ENCODE data around the gene NOTCH2. TPM values are rescaled to one million over a fixed set of nuclear protein-coding genes. Genes with fewer than 3 reads are reported as not detected.

Gene NOTCH2
- total RNA-seq, 6 donors from 2014 or later, result 71.0 to 119 (median 89.1) TPM

DNA sequence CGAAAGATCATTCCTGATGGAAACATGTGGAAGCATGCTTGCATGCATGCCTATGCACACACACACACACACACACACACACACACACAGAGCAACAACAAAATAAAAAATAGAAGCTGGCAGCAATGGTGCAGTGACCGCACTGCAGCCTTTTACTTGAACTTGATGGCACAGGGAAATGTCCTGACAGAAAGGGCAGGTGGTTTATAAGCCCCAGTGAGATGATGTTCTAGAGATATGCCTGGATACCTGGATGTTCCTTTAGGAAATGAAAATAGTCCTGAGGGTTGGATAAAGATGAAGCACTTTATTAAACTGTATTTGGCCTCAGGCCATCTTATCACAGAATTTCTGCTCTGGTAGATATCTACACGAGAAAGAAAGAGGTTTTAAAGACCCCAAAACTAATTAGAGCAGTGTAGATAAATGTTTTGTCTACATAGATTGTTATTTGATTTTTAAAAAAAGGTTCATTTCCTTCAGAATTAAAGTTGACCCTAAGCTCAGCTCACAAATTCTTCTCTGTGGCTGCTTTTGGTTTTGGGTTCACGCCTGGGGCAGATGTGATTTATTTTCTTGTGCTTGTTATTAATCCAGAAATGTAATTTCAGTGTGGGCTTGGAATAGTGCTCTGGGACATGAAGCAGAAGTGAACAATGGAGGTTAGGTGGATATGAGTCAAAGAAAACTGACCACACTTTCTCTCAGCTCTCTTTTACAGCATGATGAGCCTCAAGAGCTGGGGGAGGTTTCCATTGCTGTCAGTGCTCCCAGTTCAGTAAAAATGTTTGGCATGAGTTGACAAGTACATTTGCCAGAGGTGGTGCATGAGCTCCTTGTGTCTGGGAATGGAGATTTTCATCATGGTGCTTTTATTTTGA lies 196.1 kb downstream of the NOTCH2 start:
- Histone ChIP-seq H3K4me3 (no peak overlapping the region), H3K27ac (no peak overlapping the region), H3K9me3 (no peaks in the 10 kb centered on the region), H3K36me3 (no peaks in the 10 kb centered on the region), H3K27me3 (no peaks in the 10 kb centered on the region), H3K4me1 (peaks cover 0 to 6% (median 1%) of the 10 kb centered on the region in 4 donors)
- no peak for TF ChIP-seq POLR2AphosphoS5 (IDR thresholded peaks at IDR 0.05)
- TF ChIP-seq, protein P1, sequence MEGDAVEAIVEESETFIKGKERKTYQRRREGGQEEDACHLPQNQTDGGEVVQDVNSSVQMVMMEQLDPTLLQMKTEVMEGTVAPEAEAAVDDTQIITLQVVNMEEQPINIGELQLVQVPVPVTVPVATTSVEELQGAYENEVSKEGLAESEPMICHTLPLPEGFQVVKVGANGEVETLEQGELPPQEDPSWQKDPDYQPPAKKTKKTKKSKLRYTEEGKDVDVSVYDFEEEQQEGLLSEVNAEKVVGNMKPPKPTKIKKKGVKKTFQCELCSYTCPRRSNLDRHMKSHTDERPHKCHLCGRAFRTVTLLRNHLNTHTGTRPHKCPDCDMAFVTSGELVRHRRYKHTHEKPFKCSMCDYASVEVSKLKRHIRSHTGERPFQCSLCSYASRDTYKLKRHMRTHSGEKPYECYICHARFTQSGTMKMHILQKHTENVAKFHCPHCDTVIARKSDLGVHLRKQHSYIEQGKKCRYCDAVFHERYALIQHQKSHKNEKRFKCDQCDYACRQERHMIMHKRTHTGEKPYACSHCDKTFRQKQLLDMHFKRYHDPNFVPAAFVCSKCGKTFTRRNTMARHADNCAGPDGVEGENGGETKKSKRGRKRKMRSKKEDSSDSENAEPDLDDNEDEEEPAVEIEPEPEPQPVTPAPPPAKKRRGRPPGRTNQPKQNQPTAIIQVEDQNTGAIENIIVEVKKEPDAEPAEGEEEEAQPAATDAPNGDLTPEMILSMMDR (IDR thresholded peaks at IDR 0.05), result no peak
- TF ChIP-seq EP300 (IDR thresholded peaks at IDR 0.05), result no peak
- DNase-seq, result no peak
- peak in 1 of 2 donors; percentile 81 for ATAC-seq (ENCODE audit: low FRiP score in 2 of 2)
- WGBS, 2 donors, result 69 to 74% methylated on average over 4 of the region's 4 CpGs

DNA sequence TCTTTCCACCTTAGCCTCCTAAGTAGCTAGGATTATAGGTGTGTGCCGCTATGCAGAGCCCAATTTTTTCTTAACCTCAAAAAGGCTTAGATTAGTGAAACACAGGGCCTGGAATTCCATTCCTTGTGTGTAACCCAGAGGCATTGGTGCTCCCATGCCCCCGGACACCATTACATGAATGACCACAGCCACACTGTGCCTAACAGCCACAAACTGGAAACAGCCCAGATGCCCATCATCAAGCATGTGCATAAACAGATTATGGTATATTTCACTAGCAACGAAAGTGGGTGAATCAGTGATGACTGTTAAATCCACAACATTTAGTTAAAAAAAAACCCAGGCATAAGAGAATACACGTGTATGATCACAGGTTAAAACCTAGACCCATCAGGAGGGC lies 197.6 kb downstream of the NOTCH2 start:
- no peak for ATAC-seq (ENCODE audit: low FRiP score in 2 of 2)
- 79 to 88% methylated on average over 4 of the region's 4 CpGs for WGBS, 2 donors
- no peak for TF ChIP-seq EP300 (IDR thresholded peaks at IDR 0.05)
- no peak for TF ChIP-seq POLR2A (IDR thresholded peaks at IDR 0.05)
- TF ChIP-seq, protein P1 (IDR thresholded peaks at IDR 0.05), result no peak
- TF ChIP-seq POLR2AphosphoS5 (IDR thresholded peaks at IDR 0.05), result no peak

DNA sequence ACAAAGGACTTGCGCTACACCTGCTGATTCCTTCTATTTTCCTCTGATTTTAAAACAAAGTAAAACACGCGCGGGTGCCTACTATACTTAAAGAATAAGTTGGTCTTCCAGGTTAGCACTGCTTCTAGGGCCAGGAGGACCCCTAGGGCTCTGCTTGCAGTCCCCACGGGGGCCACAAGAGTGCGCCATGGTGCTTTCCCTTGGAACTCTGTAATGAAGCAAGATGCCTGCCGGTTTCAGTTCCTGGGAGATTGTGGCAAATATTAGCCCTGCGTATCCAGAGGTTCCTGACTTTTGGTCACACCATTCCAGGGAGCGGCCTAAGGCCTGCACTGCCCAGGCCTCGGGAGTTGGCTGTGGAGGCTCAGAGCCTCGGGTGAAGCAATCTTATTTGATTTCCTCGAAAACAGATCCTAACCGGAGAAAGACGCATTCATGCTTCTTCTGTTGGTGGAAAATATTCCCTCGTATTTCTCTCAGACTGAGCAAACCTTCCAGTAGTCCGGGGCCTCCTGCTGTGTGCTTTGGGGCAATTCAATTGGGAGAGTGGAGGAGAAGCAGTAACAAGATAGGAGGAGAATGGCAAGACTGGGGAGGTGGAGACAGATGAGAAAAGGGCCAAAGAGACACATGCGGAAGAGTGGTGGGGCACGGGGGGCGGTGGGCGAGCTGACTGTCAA lies 198.4 kb downstream of the NOTCH2 start:
- Histone ChIP-seq H3K9me3 (no peaks in the 10 kb centered on the region), H3K36me3 (no peaks in the 10 kb centered on the region), H3K4me1 (peaks cover 0 to 6% (median 1%) of the 10 kb centered on the region in 4 donors), H3K27me3 (no peaks in the 10 kb centered on the region), H3K4me3 (no peak overlapping the region), H3K27ac (no peak overlapping the region)
- DNase-seq (peak; percentile 71 to 90), ATAC-seq (ENCODE audit: low FRiP score in 2 of 2) (peak; percentile 80 to 94)
- 48 to 50% methylated on average over 17 to 20 of the region's 20 CpGs for WGBS, 2 donors
- TF ChIP-seq EP300 (IDR thresholded peaks at IDR 0.05) (no peak), POLR2A (IDR thresholded peaks at IDR 0.05) (no peak)
- TF ChIP-seq, protein P1 (IDR thresholded peaks at IDR 0.05), result peak; percentile 56 to 83 (median 72)

More for the DNA sequence above, 197.6 kb downstream of the NOTCH2 start:
- Histone ChIP-seq H3K36me3 (no peaks in the 10 kb centered on the region), H3K27me3 (no peaks in the 10 kb centered on the region), H3K9me3 (no peaks in the 10 kb centered on the region), H3K4me1 (peaks cover 0 to 6% (median 1%) of the 10 kb centered on the region in 4 donors), H3K4me3 (no peak overlapping the region), H3K27ac (no peak overlapping the region)
- DNase-seq, result no peak

DNA sequence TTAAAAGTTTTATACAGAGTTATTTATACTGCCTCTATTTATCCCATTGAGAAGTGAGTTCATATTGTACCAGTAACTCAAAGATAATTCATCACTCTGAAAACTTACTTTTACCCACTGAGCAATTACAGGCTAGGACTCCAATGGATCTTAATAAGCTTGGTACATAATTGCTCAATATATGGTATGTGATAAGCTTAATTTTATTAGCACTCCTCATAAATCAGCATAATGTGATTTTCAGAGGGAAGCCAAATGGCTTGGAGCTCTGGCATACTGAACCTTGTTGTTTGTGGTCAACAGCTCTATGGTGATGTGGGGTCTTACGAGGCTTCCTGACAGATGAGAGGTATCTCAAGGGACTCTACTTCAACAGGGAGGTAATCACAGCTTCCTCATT lies 199.5 kb downstream of the NOTCH2 start:
- Histone ChIP-seq H3K9me3 (no peaks in the 10 kb centered on the region), H3K36me3 (no peaks in the 10 kb centered on the region), H3K27me3 (no peaks in the 10 kb centered on the region), H3K27ac (no peak overlapping the region), H3K4me1 (peaks cover 0 to 6% (median 1%) of the 10 kb centered on the region in 4 donors), H3K4me3 (no peak overlapping the region)
- no peak for TF ChIP-seq POLR2A (IDR thresholded peaks at IDR 0.05)
- DNase-seq (no peak), ATAC-seq (ENCODE audit: low FRiP score in 2 of 2) (no peak)
- 59 to 63% methylated on average over 1 of the region's 1 CpG for WGBS, 2 donors

DNA sequence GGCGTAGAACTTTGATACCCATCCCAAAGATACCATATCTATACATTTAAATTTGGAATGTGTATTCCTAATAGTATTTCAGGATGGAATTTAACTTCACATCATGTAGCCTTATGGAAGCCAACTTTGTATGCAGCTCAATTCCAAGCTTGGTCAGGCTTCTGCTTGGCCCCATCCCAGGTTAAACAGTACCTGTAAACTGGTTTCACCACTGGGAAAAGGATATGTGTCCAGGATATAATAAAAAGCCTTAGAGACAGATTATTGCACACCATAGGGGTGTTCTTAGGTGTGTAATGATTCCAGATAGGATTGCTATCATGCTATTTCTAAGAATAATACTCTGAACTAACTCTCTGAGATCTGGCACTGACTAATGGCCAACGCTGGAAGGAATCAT lies 201.3 kb downstream of the NOTCH2 start:
- Histone ChIP-seq H3K4me1 (peaks cover 0 to 6% (median 1%) of the 10 kb centered on the region in 4 donors), H3K36me3 (no peaks in the 10 kb centered on the region), H3K27ac (no peak overlapping the region), H3K4me3 (no peak overlapping the region), H3K9me3 (no peaks in the 10 kb centered on the region), H3K27me3 (no peaks in the 10 kb centered on the region)
- no peak for DNase-seq
- no peak for ATAC-seq (ENCODE audit: low FRiP score in 2 of 2)
- TF ChIP-seq, protein P1 (IDR thresholded peaks at IDR 0.05), result no peak
- TF ChIP-seq POLR2AphosphoS5 (IDR thresholded peaks at IDR 0.05), result no peak
- TF ChIP-seq POLR2A (IDR thresholded peaks at IDR 0.05), result no peak
- TF ChIP-seq EP300 (IDR thresholded peaks at IDR 0.05), result no peak
- 83 to 93% methylated on average over 2 of the region's 2 CpGs for WGBS, 2 donors
